Endothelial cell (in vitro differentiated cells): ENCODE data around the gene CTNNAL1. TPM values are rescaled to one million over a fixed set of nuclear protein-coding genes. Genes with fewer than 3 reads are reported as not detected.

Experiments
- DNase-seq: peaks from one replicate; pipeline ENCODE4 v3.0.0; 2021; ENCODE audit warnings: low spot score
- H3K27ac Mint-ChIP-seq: one replicate; pipeline ENCODE4 v1.8.0; 2021; ENCODE audit warnings: mixed read lengths, inconsistent platforms; ENCODE audit not compliant: unreplicated experiment
- H3K27me3 Mint-ChIP-seq: one replicate; pipeline ENCODE4 v1.8.0; 2021; ENCODE audit warnings: mild to moderate bottlenecking, moderate library complexity, mixed read lengths, inconsistent platforms; ENCODE audit not compliant: unreplicated experiment
- H3K36me3 Mint-ChIP-seq: one replicate; pipeline ENCODE4 v1.8.0; 2021; ENCODE audit warnings: mild to moderate bottlenecking, low read depth, mixed read lengths, inconsistent platforms; ENCODE audit not compliant: unreplicated experiment
- H3K4me1 Mint-ChIP-seq: one replicate; pipeline ENCODE4 v1.8.0; 2021; ENCODE audit warnings: mild to moderate bottlenecking, mixed read lengths, inconsistent platforms; ENCODE audit not compliant: unreplicated experiment
- H3K4me3 Mint-ChIP-seq: one replicate; pipeline ENCODE4 v1.8.0; 2021; ENCODE audit warnings: mild to moderate bottlenecking, mixed read lengths, inconsistent platforms; ENCODE audit not compliant: unreplicated experiment
- H3K9me3 Mint-ChIP-seq: one replicate; pipeline ENCODE4 v1.8.0; 2021; ENCODE audit warnings: mixed read lengths, inconsistent platforms; ENCODE audit not compliant: unreplicated experiment
- CTCF ChIP-seq: fragments of 200-600 bp; sonication (generic); IDR thresholded peaks from one replicate; pipeline ENCODE4 v1.5.0; 2021; ENCODE audit warnings: antibody characterized with exemption; ENCODE audit not compliant: unreplicated experiment
- total RNA-seq: library from RNA; stranded (reverse); fragmentation: NEBNext Ultra II Directional; extraction: Animal tissue kit (Norgen Biotek cat#: 25700); gene quantifications from one replicate; pipeline ENCODE4 v1.2.1, GENCODE V29; 2021; ENCODE audit not compliant: unreplicated experiment

CTNNAL1 gene
- total RNA-seq, 1 donor from 2014 or later: 31.2 TPM

- no peak overlapping the region for H3K4me3 Mint-ChIP-seq
- no peak for DNase-seq
- TF ChIP-seq CTCF: no peak
- peaks cover 6% of the 10 kb centered on the region for H3K27me3 Mint-ChIP-seq
- peaks cover 2% of the 10 kb centered on the region for H3K4me1 Mint-ChIP-seq
- H3K36me3 Mint-ChIP-seq: peaks cover 3% of the 10 kb centered on the region
- H3K9me3 Mint-ChIP-seq: no peaks in the 10 kb centered on the region
- H3K27ac Mint-ChIP-seq: no peak overlapping the region
Measured at GRCh38 chr9:109030426-109030825, 17.1 kb upstream of the CTNNAL1 start.

- TF ChIP-seq CTCF: no peak
- H3K9me3 Mint-ChIP-seq: no peaks in the 10 kb centered on the region
- peaks cover 3% of the 10 kb centered on the region for H3K4me1 Mint-ChIP-seq
- H3K4me3 Mint-ChIP-seq: no peak overlapping the region
- H3K27ac Mint-ChIP-seq: no peak overlapping the region
- H3K27me3 Mint-ChIP-seq: peaks cover 5% of the 10 kb centered on the region
- no peak for DNase-seq
- H3K36me3 Mint-ChIP-seq: peaks cover 3% of the 10 kb centered on the region
Measured at GRCh38 chr9:109028457-109028856, 15.2 kb upstream of the CTNNAL1 start.

- Mint-ChIP-seq H3K9me3 (no peaks in the 10 kb centered on the region), H3K4me3 (no peak overlapping the region), H3K27me3 (peaks cover 5% of the 10 kb centered on the region), H3K27ac (no peak overlapping the region), H3K4me1 (peaks cover 3% of the 10 kb centered on the region), H3K36me3 (no peaks in the 10 kb centered on the region)
- TF ChIP-seq CTCF: no peak
- DNase-seq: no peak
Measured at GRCh38 chr9:109027176-109027575, 13.9 kb upstream of the CTNNAL1 start.

- H3K9me3 Mint-ChIP-seq: no peaks in the 10 kb centered on the region
- H3K36me3 Mint-ChIP-seq: no peaks in the 10 kb centered on the region
- H3K4me3 Mint-ChIP-seq: no peak overlapping the region
- peaks cover 3% of the 10 kb centered on the region for H3K4me1 Mint-ChIP-seq
- peaks cover 5% of the 10 kb centered on the region for H3K27me3 Mint-ChIP-seq
- no peak for TF ChIP-seq CTCF
- H3K27ac Mint-ChIP-seq: no peak overlapping the region
- no peak for DNase-seq
Measured at GRCh38 chr9:109026306-109026705, 13.0 kb upstream of the CTNNAL1 start.

GRCh38 chr9:109022873-109023272 is 9.6 kb upstream of the CTNNAL1 start:
- Mint-ChIP-seq H3K4me1 (peaks cover 3% of the 10 kb centered on the region), H3K27ac (no peak overlapping the region), H3K9me3 (no peaks in the 10 kb centered on the region), H3K36me3 (no peaks in the 10 kb centered on the region), H3K27me3 (peaks cover 3% of the 10 kb centered on the region), H3K4me3 (no peak overlapping the region)
- no peak for TF ChIP-seq CTCF
- no peak for DNase-seq
